ENCODE data around the gene EPS8L3. TPM values are rescaled to one million over a fixed set of nuclear protein-coding genes. Genes with fewer than 3 reads are reported as not detected.
A peak's percentile ranks its signal among the peaks of the same experiment; 100 is the strongest.

EPS8L3 gene
- total RNA-seq, 2 donors from 2014 or later, result not detected

DNA sequence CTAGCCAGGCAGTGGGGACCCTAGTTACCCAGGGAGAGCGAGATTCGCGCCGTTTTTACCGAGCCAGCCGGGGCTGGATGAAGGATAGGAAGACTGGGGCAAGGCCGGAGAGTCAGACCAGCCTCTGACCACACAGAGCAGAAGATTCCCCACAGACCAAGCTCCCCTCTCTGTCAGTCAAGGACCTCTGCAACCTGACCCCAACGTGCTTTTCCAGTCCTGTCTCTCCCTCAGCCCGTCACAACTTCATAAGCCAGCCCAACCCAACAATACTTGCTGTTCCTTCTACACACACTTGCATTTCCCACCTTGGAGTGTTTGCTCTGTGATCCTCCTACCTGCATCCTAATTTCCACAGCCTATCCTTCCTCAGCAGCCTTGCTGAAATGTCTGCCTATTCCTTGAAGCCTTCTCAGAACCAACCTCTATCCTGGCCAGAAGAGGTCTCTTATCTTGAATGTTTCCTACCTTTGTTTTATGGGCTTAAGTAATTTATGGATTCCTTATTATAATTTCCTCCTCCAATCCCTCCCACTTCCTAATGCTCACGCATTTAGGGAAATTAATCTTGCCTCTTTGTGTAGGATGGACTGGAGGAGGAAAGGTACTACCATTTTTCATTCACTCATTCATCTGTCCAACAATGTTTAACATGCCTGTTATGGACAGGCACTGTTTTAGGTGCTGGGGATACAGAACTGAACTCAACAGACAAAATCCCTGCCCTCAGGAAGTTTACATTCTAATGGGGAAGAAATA is 22.9 kb downstream of the EPS8L3 start, which contains the start of gene GSTM3:
TSS of gene GSTM3 (minus strand) at position 424 of the 759 bp plus-strand sequence. CDS start 751 bp downstream, outside the sequence.
- H3K4me3 Mint-ChIP-seq, result peak within 1 kb of the TSS; percentile 74 to 87
- H3K4me1 Mint-ChIP-seq (ENCODE audit: low read depth), result peaks cover 8% of the 10 kb centered on the region
- ATAC-seq (replicated peaks in 1 of 2) (peak; percentile 2 to 10), DNase-seq (no peak)
- no peaks in the 10 kb centered on the region for H3K9me3 Mint-ChIP-seq
- no peaks in the 10 kb centered on the region for H3K36me3 Mint-ChIP-seq (ENCODE audit: insufficient read depth in 2 of 2)
- no peak within 1 kb of the TSS for H3K27ac Mint-ChIP-seq
- peaks cover 26% of the 10 kb centered on the region for H3K27me3 Mint-ChIP-seq (ENCODE audit: low read depth)

DNA sequence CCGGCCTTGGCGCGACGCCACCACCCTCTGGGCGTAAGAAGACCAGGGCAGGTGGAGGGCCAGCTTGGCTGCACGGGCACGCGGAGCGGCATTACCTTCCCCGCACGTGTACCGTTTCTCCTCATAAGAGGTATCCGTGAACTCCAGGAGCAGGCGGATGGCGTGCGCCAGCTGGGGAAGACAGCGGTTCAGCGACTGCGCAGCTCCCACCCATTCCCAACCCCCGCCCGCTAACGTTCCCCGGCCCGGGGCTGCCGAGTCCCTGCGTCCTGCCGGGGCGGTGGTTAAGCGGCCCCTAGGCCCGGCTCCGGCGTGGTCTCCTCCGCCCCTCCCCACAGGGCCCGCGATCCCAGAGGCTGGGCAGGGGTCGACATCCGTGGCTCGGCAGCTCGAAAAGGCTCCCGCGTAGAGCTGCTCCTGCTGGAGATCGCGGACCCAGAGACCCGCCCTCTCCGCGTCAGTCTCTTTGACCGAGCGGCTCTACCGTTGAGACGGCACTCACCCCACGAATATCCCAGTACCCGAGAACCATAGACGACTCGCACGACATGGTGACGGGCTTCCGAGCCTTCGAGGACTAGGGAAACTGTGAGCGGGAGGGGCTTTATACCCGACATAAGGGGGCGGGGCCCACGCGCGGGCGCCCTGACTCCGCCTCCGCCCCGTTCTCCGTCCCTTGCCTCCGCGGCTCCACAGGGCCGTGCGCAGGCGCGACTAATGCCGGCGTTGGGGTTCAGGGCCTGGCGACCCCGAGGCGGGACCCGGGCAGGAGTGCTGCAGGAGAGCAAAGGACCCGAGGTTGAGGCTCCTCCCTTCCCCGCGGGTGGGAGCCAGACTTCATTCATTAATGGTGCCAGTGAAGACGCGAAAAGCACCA is 23.7 kb downstream of the EPS8L3 start:
- Mint-ChIP-seq H3K4me3 (peak overlapping the region; percentile 74 to 87), H3K4me1 (ENCODE audit: low read depth) (peaks cover 8% of the 10 kb centered on the region), H3K27ac (no peak overlapping the region)

DNA sequence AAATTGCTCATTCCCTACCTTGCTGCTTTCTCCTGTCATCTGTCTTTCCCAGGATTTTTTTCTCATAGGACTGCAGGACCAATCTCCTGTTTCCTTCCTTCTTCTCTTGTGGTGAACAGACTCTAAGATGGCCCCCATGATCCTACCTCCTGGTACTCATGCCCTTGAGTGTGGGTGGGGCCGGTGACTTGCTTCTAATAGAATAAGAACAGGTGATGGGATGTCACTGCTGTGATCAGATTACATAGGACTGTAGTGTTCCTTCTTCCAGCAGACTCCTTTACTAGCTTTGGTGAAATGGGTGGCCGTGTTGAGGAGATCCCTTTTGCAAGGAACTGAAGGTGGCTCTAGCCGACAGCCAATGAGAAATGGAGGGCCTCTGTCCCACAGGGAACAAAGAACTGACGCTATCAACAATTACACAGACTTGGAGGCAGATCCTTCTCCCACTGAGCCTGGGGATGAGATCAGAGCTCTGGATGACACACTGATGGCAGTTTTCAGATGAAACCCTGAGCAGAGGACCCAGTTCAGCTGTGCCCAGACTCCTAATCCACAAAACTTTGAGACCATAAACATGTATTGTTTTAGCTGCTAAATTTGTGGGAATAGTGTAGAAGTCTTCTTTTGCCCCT is 30.4 kb downstream of the EPS8L3 start:
- ATAC-seq (replicated peaks in 1 of 2), result no peak
- no peak overlapping the region for H3K27ac Mint-ChIP-seq
- no peak overlapping the region for H3K4me3 Mint-ChIP-seq
- H3K27me3 Mint-ChIP-seq (ENCODE audit: low read depth), result no peaks in the 10 kb centered on the region
- no peaks in the 10 kb centered on the region for H3K9me3 Mint-ChIP-seq
- no peaks in the 10 kb centered on the region for H3K4me1 Mint-ChIP-seq (ENCODE audit: low read depth)
- H3K36me3 Mint-ChIP-seq (ENCODE audit: insufficient read depth in 2 of 2), result no peaks in the 10 kb centered on the region
- DNase-seq, result no peak

More for the DNA sequence above, 23.7 kb downstream of the EPS8L3 start:
- ATAC-seq (replicated peaks in 1 of 2) (peak; percentile 96 to 97), DNase-seq (peak; percentile 87 to 89)
- Mint-ChIP-seq H3K9me3 (no peaks in the 10 kb centered on the region), H3K36me3 (ENCODE audit: insufficient read depth in 2 of 2) (no peaks in the 10 kb centered on the region), H3K27me3 (ENCODE audit: low read depth) (peaks cover 20% of the 10 kb centered on the region)

DNA sequence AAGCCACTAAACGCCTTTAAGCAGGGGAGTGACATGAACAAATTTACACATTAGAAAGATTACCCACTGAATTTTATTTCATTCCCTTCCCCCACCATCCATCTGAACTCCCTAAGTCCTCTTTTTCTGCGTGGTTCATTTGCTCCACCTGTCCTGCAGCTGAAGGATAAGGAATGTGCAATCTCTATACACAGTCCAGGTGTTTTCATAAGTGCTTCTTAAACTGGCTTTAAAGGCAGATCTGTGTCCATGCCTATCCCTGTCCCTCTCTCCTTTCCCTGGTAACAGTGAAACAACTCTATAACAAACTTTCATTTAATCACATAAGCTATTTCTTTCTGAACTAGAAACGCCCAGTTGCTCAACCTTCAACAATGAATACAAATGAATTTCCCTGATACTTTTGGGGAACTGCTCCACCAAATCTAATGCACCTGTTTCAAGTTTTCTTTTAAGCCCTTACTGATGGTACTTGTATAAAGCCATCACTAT is 31.3 kb downstream of the EPS8L3 start:
- no peak for ATAC-seq (replicated peaks in 1 of 2)
- no peaks in the 10 kb centered on the region for H3K36me3 Mint-ChIP-seq (ENCODE audit: insufficient read depth in 2 of 2)
- no peak overlapping the region for H3K4me3 Mint-ChIP-seq

DNA sequence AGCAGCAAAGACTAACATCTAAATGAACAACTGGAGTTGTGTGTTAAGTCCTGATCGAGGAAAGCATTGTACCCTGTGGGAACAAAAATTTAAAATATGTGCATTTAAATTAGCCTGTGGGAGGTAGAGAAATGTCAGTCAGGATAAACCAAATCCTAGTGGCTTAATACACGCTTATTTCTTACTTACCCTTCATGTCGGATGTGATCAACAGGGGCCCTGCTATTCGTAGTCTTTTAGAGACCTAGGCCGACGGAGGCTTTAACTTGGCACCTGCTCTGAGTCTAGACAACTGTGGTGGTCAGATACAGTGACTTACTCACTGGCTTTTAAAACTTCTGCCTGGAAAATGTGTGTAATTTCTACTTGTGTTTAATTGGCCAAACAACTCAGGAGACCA is 33.1 kb downstream of the EPS8L3 start:
- no peak overlapping the region for H3K4me3 Mint-ChIP-seq
- no peak overlapping the region for H3K27ac Mint-ChIP-seq
- H3K36me3 Mint-ChIP-seq (ENCODE audit: insufficient read depth in 2 of 2), result no peaks in the 10 kb centered on the region
- H3K9me3 Mint-ChIP-seq, result no peaks in the 10 kb centered on the region
- no peak for DNase-seq
- H3K27me3 Mint-ChIP-seq (ENCODE audit: low read depth), result no peaks in the 10 kb centered on the region
- no peaks in the 10 kb centered on the region for H3K4me1 Mint-ChIP-seq (ENCODE audit: low read depth)
- no peak for ATAC-seq (replicated peaks in 1 of 2)

More for the DNA sequence above, 31.3 kb downstream of the EPS8L3 start:
- no peaks in the 10 kb centered on the region for H3K9me3 Mint-ChIP-seq
- no peak overlapping the region for H3K27ac Mint-ChIP-seq
- no peaks in the 10 kb centered on the region for H3K27me3 Mint-ChIP-seq (ENCODE audit: low read depth)
- no peak for DNase-seq
- no peaks in the 10 kb centered on the region for H3K4me1 Mint-ChIP-seq (ENCODE audit: low read depth)

DNA sequence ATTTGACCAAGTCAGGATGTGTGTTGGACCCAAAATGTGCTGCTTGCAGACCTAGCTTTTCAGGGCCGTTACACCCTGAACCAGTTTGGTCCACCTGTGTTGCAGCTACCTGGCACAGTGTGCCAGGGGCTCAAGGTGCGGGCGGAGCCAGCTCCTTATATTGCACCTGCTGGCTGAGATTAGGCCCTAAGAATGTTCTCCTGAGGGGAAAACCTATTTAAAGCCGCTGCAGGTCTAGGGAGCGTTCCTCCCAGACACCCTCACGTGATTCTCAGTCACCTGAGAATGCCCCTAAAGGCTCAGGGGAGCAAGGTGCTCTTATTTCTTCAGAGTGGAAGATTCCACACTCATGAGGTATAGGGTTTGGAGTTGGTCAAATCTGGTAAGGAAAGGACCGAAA is 34.9 kb downstream of the EPS8L3 start:
- H3K27me3 Mint-ChIP-seq (ENCODE audit: low read depth), result no peaks in the 10 kb centered on the region
- no peak for ATAC-seq (replicated peaks in 1 of 2)

DNA sequence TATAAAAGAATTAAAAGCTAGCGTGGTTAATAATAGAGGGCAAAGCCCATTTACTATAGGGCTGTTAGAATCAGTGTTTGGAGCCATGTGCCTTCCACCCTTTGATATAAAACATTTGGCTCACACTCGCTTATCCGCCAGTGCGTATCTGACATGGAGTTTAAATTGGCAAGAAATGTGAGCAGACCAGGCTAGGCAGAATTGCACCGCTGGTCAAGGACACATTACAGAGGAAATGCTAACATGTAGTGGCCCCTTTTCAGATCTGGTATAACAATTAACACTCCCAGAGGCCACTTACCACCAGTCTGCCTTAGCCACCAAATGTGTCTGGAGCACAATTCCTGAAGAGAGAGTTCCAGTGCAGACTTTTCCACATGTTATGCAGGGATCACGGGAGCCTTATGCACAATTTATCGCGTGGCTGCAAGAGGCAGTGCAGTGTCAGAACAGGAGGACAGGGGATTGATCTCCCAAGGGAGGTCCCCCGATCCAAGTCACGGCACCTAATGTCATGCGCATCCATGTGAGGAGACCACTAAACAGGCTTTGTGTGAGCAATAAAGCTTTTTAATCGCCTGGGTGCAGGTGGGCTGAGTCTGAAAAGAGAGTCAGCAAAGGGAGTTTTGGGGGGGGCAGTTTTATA is 36.9 kb downstream of the EPS8L3 start:
- Mint-ChIP-seq H3K27me3 (ENCODE audit: low read depth) (no peaks in the 10 kb centered on the region), H3K4me3 (no peak overlapping the region), H3K9me3 (no peaks in the 10 kb centered on the region), H3K27ac (no peak overlapping the region), H3K36me3 (ENCODE audit: insufficient read depth in 2 of 2) (no peaks in the 10 kb centered on the region), H3K4me1 (ENCODE audit: low read depth) (no peaks in the 10 kb centered on the region)
- no peak for ATAC-seq (replicated peaks in 1 of 2)
- no peak for DNase-seq

More for the DNA sequence above, 34.9 kb downstream of the EPS8L3 start:
- H3K4me3 Mint-ChIP-seq, result no peak overlapping the region
- H3K27ac Mint-ChIP-seq, result no peak overlapping the region
- H3K36me3 Mint-ChIP-seq (ENCODE audit: insufficient read depth in 2 of 2), result no peaks in the 10 kb centered on the region
- H3K4me1 Mint-ChIP-seq (ENCODE audit: low read depth), result no peaks in the 10 kb centered on the region
- DNase-seq, result no peak
- no peaks in the 10 kb centered on the region for H3K9me3 Mint-ChIP-seq

DNA sequence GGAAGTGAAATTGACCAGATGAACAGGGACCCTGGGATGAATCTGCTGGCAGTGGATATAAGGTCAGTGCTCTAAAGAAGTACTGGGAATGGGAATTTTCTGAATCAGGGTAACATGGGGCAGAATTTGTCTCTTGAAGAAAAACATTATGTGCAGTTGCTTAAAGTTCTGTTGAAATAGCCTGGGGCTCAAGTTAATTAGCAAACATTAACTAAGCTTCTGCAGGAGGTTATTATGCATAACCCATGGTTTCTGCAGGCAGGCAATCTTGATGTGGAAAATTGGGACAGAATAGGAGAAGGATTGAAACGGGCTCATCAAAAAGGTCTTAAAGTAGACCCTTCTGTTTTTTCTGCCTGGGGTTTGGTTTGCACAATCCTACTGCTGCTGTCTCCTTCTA is 37.7 kb downstream of the EPS8L3 start:
- H3K4me3 Mint-ChIP-seq, result no peak overlapping the region
- H3K4me1 Mint-ChIP-seq (ENCODE audit: low read depth), result no peaks in the 10 kb centered on the region
- H3K9me3 Mint-ChIP-seq, result no peaks in the 10 kb centered on the region
- no peak overlapping the region for H3K27ac Mint-ChIP-seq
- DNase-seq, result no peak
- H3K27me3 Mint-ChIP-seq (ENCODE audit: low read depth), result no peaks in the 10 kb centered on the region
- no peaks in the 10 kb centered on the region for H3K36me3 Mint-ChIP-seq (ENCODE audit: insufficient read depth in 2 of 2)
- ATAC-seq (replicated peaks in 1 of 2), result no peak

DNA sequence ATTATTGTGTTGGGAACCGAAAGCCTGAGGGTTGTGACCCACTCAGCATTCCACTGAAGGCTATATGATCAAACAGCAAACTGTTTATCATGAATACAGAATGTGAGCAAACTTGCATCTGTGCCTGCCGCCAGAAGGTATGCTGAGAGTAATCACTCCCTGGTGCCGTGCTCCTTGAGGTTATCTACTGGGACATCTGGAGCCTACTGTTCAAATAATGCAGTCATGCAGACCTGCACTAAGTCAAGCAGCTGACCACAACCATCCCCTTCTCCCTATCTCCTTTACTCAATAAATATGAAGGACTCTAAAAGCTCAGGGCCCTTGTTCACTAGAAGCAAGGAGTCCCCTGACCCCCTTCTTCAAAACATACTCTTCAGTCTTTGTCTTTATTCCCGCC is 38.2 kb downstream of the EPS8L3 start:
- no peak overlapping the region for H3K4me3 Mint-ChIP-seq

DNA sequence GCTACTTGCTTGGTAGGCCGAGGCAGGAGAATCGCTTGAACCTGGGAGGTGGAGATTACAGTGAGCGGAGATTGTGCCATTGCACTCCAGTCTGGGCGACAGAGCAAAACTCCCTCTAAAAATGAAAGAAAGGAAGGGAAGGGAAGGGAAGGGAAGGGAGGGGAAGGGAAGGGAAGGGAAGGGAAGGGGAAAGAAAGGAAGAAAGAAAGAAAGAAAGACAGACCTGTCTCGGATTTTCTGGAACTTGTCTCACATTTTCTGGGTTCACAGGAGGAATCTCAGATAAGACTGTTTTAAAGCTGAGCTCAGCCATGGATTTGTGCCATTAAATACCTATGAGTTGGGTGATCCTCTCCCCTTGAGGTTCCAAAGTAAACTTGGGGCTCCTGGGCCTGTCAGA is 38.8 kb downstream of the EPS8L3 start:
- H3K27me3 Mint-ChIP-seq (ENCODE audit: low read depth), result no peaks in the 10 kb centered on the region
- DNase-seq, result no peak
- no peaks in the 10 kb centered on the region for H3K4me1 Mint-ChIP-seq (ENCODE audit: low read depth)
- no peaks in the 10 kb centered on the region for H3K36me3 Mint-ChIP-seq (ENCODE audit: insufficient read depth in 2 of 2)
- no peak overlapping the region for H3K27ac Mint-ChIP-seq
- no peaks in the 10 kb centered on the region for H3K9me3 Mint-ChIP-seq
- no peak overlapping the region for H3K4me3 Mint-ChIP-seq
- ATAC-seq (replicated peaks in 1 of 2), result no peak

More for the DNA sequence above, 38.2 kb downstream of the EPS8L3 start:
- Mint-ChIP-seq H3K27ac (no peak overlapping the region), H3K27me3 (ENCODE audit: low read depth) (no peaks in the 10 kb centered on the region), H3K9me3 (no peaks in the 10 kb centered on the region), H3K36me3 (ENCODE audit: insufficient read depth in 2 of 2) (no peaks in the 10 kb centered on the region), H3K4me1 (ENCODE audit: low read depth) (no peaks in the 10 kb centered on the region)
- no peak for DNase-seq
- ATAC-seq (replicated peaks in 1 of 2), result no peak

DNA sequence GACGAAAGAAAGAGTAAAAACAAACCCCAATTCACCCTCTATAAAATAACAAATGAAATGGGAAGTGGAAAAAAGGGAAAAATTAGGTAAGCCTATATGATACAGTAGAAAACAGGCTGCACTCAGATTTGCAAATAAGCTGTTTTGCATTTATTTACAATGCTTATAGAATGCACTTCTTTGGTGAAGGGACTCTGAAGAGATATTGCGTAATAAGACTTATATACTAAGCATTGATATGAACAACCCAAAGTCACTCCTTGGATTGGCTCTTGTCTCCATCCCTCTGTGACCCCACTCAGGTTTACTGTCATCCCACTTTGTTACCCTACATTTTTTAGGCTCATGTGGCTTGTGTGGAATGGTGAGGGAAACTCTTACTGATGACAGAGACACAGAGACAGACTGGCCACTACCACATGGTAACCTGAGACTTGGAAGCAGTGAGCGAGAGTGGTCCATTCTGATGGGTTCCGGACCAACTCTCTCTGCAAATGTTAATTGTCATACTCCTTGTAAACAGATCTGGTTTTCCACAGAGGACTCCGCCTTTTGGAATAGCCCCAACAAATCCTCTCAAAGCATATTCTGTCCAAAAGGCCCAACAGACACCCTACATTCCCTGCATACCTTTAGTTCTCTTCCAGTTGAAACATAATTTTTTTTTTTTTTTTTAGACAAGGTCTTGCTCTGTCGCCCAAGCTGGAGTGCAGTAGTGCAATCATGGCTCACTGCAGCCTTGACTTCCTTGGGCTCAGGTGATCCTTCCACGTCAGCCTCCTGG is 40.6 kb downstream of the EPS8L3 start:
- Mint-ChIP-seq H3K27me3 (ENCODE audit: low read depth) (no peaks in the 10 kb centered on the region), H3K9me3 (no peaks in the 10 kb centered on the region), H3K4me3 (no peak overlapping the region), H3K36me3 (ENCODE audit: insufficient read depth in 2 of 2) (no peaks in the 10 kb centered on the region), H3K4me1 (ENCODE audit: low read depth) (peaks cover 5% of the 10 kb centered on the region), H3K27ac (no peak overlapping the region)
- ATAC-seq (replicated peaks in 1 of 2) (no peak), DNase-seq (no peak)

DNA sequence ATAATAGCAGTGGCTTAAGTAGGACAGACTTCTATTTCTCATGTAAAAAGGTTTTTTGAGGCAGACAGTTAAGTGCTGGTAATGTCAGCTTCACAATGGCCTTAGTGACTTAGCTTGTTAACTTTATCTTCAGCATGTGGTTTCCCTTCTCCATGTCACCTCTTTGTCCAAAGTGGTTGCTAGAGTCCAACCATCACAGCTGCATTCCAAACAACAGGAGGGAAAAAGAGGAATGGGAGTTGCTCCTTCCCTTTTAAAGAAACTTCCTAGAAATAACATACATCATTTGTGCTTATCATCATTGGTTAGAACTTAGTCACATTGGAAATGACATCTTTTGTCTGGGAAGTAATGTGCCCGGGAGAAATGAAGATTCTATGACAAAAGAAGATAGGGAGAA is 41.8 kb downstream of the EPS8L3 start:
- Mint-ChIP-seq H3K27ac (no peak overlapping the region), H3K4me3 (no peak overlapping the region), H3K9me3 (no peaks in the 10 kb centered on the region), H3K4me1 (ENCODE audit: low read depth) (peaks cover 5% of the 10 kb centered on the region), H3K36me3 (ENCODE audit: insufficient read depth in 2 of 2) (no peaks in the 10 kb centered on the region), H3K27me3 (ENCODE audit: low read depth) (no peaks in the 10 kb centered on the region)
- no peak for DNase-seq
- no peak for ATAC-seq (replicated peaks in 1 of 2)
